KOPT-K1 (cell line): ENCODE data around the gene C16orf87.

Experiments
- H3K27ac ChIP-seq: fragments of 200-600 bp; sonication (generic); 2 replicates; pipeline ENCODE4 v1.5.1; 2016; ENCODE audit warnings: antibody characterized with exemption, mild to moderate bottlenecking, low read depth, low read length; ENCODE audit not compliant: poor library complexity, severe bottlenecking
- H3K36me3 ChIP-seq: fragments of 200-600 bp; sonication (generic); 2 replicates; pipeline ENCODE4 v1.5.1; 2017; ENCODE audit warnings: antibody characterized with exemption, mild to moderate bottlenecking, low read length, moderate library complexity; ENCODE audit not compliant: insufficient read depth
- H3K9me3 ChIP-seq: fragments of 200-600 bp; sonication (generic); 2 replicates; pipeline ENCODE4 v1.5.1; 2017; ENCODE audit warnings: antibody characterized with exemption, low read length, mild to moderate bottlenecking; ENCODE audit not compliant: insufficient read depth, poor library complexity, severe bottlenecking

The C16orf87 gene

DNA sequence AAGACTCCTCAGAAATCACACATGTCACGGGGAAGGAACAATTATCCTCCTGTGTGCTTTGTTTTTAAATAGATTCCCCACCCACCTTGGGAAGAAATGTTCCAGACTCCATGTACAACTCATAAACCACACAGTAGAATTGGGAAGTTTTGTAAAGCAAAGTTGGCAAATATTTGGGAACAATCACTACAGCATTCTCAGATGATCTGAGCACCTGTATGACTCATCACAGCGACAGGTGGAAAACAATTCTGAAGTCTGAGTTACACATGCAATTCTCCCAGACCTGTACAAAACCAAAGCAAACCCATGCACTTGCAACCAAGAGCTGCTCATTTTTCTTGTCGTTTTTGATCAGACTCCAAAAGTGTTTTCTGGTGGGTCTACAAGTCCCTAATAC, 68.4 kb downstream of the C16orf87 start:
- no peaks in the 10 kb centered on the region for H3K36me3 ChIP-seq
- no peak overlapping the region for H3K27ac ChIP-seq
- H3K9me3 ChIP-seq: no peaks in the 10 kb centered on the region

GRCh38 chr16:46759309-46759708, 71.7 kb downstream of the C16orf87 start:
- Histone ChIP-seq H3K27ac (no peak overlapping the region), H3K36me3 (no peaks in the 10 kb centered on the region), H3K9me3 (no peaks in the 10 kb centered on the region)

- H3K9me3 ChIP-seq: no peaks in the 10 kb centered on the region
- no peaks in the 10 kb centered on the region for H3K36me3 ChIP-seq
- H3K27ac ChIP-seq: no peak overlapping the region
Observed at GRCh38 chr16:46757339-46758050, 73.5 kb downstream of the C16orf87 start.

DNA sequence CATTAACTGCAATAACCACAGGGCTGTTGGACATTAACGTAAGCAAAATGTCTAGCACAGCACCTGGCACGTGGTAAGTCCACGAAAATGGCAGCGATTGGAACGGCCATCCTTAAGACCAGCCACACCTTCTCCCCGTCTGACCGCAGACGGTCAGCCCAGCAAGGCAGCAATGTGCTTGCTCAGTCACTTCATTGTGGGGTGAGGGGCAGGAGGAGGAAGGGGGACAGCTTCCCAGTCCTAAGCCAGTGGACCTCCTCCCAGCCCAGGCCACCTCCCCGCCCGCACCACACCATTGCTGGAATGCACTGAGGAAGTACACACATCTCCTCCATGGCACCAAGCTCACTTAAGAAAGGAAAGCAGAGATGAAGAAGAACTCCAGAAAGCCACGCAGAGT, 74.2 kb downstream of the C16orf87 start:
- Histone ChIP-seq H3K36me3 (no peaks in the 10 kb centered on the region), H3K9me3 (no peaks in the 10 kb centered on the region), H3K27ac (no peak overlapping the region)

- H3K27ac ChIP-seq: no peak overlapping the region
- no peaks in the 10 kb centered on the region for H3K36me3 ChIP-seq
- H3K9me3 ChIP-seq: no peaks in the 10 kb centered on the region
Observed at GRCh38 chr16:46753015-46753414, 78.0 kb downstream of the C16orf87 start.

DNA sequence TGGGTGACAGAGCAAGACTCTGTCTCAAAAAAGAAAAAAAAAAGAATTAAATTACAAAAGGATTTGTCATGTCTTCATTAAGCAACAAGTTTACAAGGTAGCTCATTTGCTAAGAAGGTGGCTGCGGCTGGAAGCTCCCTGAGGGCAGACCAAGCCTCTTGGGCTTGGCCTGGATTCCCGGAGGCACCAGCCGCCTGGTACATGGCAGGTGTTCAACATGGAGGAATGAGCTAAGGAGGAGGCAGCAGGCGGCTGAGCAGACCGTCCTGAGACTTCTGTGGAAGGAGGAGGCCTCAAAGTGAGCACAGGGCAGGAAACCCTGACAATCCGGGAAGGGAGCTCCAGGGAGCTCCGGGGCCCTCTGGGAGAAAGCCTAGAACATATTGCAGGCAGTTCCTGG, 79.6 kb downstream of the C16orf87 start:
- no peaks in the 10 kb centered on the region for H3K9me3 ChIP-seq
- H3K36me3 ChIP-seq: no peaks in the 10 kb centered on the region
- no peak overlapping the region for H3K27ac ChIP-seq

GRCh38 chr16:46748775-46749705, 81.9 kb downstream of the C16orf87 start:
- no peak overlapping the region for H3K27ac ChIP-seq
- no peaks in the 10 kb centered on the region for H3K9me3 ChIP-seq
- no peaks in the 10 kb centered on the region for H3K36me3 ChIP-seq

DNA sequence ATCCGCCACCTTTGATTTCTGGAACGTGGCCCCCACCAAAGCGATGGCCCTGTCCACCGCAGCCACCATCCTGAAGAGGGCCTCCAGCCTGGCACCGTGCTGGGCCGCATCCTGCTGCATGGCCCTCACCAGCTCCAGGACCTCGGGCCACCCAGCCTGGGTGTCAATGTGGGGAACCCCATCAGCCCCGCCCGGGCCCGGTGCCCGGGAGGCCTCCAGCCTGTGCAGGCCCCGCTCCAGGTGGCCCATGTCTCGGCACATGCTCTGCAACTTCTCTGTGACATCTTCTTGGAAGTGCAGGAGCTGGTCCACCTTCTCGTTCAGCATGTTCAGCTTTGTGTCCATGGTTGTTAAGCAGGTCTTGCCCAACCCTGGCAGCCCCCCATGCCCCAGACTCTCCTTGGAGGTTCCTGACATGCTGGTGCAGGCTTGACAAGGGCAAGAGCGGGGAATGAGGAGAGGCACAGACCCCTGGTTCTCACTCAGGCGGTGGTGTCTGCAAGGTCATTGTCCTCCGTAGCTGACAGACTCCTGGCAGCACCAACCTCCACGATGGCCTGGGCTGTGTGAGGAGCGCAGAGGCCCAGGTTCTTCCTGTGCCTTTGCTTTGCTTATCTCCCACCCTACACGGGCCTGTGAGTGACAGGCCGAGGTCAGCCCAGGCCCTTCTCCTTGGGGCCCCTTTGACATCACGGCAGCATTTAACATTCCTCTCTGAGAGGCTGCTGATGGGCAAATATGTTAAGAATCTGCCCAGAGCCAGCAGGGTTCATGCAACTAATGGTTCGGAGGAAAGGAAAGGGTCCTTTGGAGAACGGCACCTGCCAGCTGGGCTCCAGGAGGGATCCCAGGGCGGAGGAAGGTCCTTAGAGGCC, 83.0 kb downstream of the C16orf87 start, which contains the start of gene MYLK3:
Gene MYLK3 (minus strand): TSS at position 568 of the 875 bp plus-strand sequence. CDS start 151 bp downstream, at position 417.
- Histone ChIP-seq H3K27ac (no peak within 1 kb of the TSS), H3K36me3 (no peaks in the 10 kb centered on the region), H3K9me3 (no peaks in the 10 kb centered on the region)

GRCh38 chr16:46746821-46747776, 83.9 kb downstream of the C16orf87 start:
- Histone ChIP-seq H3K27ac (no peak overlapping the region), H3K36me3 (no peaks in the 10 kb centered on the region), H3K9me3 (no peaks in the 10 kb centered on the region)
